HepG2 (cell line): Measurements from ENCODE around the gene ETS2. TPM values are rescaled to one million over a fixed set of nuclear protein-coding genes. Genes with fewer than 3 reads are reported as not detected.

ENCODE experiments used
- ATAC-seq: fragments of 200-7000 bp; cut with Tn5 transposase; 3 replicates; pipeline ENCODE4 v1.9.1; 2020; ENCODE audit warnings: mild to moderate bottlenecking, moderate library complexity
- BruUV-seq: library from RNA; stranded (reverse); fragments of 400-500 nt; replicated peaks from 2 replicates; lab custom pipeline; 2021; lab: Mats Ljungman, UMichigan
- CTCF ChIA-PET: fragments of 300-600 bp; formaldehyde crosslinking; extraction: SDS; loops from one replicate; lab custom pipeline; 2021; ENCODE audit warnings: low total read pairs, inconsistent platforms, low intra/inter-chr PET ratio; lab: Yijun Ruan, JAX
- POLR2A ChIA-PET: fragments of 350-600 bp; sonication (Branson Sonifier 250); formaldehyde crosslinking; loops from one replicate; lab custom pipeline; 2020; ENCODE audit warnings: antibody characterized with exemption, inconsistent platforms; lab: Yijun Ruan, JAX
- DNase-seq: peaks from one replicate; pipeline ENCODE4 v3.0.0-alpha.2; 2015; ENCODE audit warnings: low spot score
- FAIRE-seq: peaks from 3 replicates; lab custom pipeline; 2011; peaks lifted over from hg19 to GRCh38; lab: Jason Lieb, UNC
- H2AFZ ChIP-seq: one replicate; pipeline ENCODE4 v1.6.1; 2011; ENCODE audit warnings: low read length, inconsistent platforms
- H3K27ac ChIP-seq: fragments of 300-600 bp; 3 replicates; pipeline ENCODE4 v1.8.0; 2011; ENCODE audit warnings: mixed run types, mild to moderate bottlenecking, mixed read lengths, low read length, inconsistent platforms; ENCODE audit not compliant: insufficient read depth; ENCODE audit errors: extremely low read length
- H3K27me3 ChIP-seq, 2 experiments: fragments of 200-600 bp in 1 of 2; 2 replicates in 1 of 2; 3 replicates in 1 of 2; pipeline versions ENCODE4 v1.6.0 to v1.8.0; 2011; ENCODE audit warnings: low read length in 2 of 2, mild to moderate bottlenecking in 2 of 2, moderate library complexity in 2 of 2, inconsistent platforms in 1 of 2; ENCODE audit not compliant: insufficient read depth in 2 of 2, control insufficient read depth in 1 of 2
- H3K36me3 ChIP-seq, 2 experiments: fragments of 200-600 bp in 1 of 2; replicated peaks in 1 of 2; 2 replicates in 1 of 2; 3 replicates in 1 of 2; pipeline versions ENCODE4 v1.5.1 to v1.8.0; 2011; ENCODE audit warnings: low read length in 2 of 2, inconsistent platforms in 1 of 2; ENCODE audit not compliant: insufficient read depth in 2 of 2, control insufficient read depth in 1 of 2
- H3K4me1 ChIP-seq: 2 replicates; pipeline ENCODE4 v1.5.1; 2012; ENCODE audit warnings: low read length, inconsistent platforms; ENCODE audit not compliant: insufficient read depth
- H3K4me2 ChIP-seq: 2 replicates; pipeline ENCODE4 v1.6.0; 2011; ENCODE audit warnings: low read depth, low read length, inconsistent platforms
- H3K4me3 ChIP-seq, 3 experiments: fragments of 200-600 bp in 1 of 3; sonication (generic), shearing (Covaris generic) in 1 of 3; replicated peaks in 1 of 3; 2 replicates each; pipeline ENCODE4 v1.5.1; 2011 to 2016; ENCODE audit warnings: low read length in 3 of 3, inconsistent platforms in 2 of 3, low read depth in 2 of 3, mild to moderate bottlenecking in 2 of 3, control low read depth in 1 of 3, mixed read lengths in 1 of 3; ENCODE audit not compliant: insufficient read depth in 1 of 3
- H3K79me2 ChIP-seq: one replicate; pipeline ENCODE4 v1.6.1; 2011; ENCODE audit warnings: low read length, inconsistent platforms; ENCODE audit not compliant: insufficient read depth
- H3K9ac ChIP-seq: 2 replicates; pipeline ENCODE4 v1.6.0; 2011; ENCODE audit warnings: mild to moderate bottlenecking, low read depth, low read length, inconsistent platforms; ENCODE audit not compliant: insufficient read depth
- H3K9me3 ChIP-seq: 2 replicates; pipeline ENCODE4 v1.5.1; 2012; ENCODE audit warnings: mild to moderate bottlenecking, low read length
- H4K20me1 ChIP-seq: 2 replicates; pipeline ENCODE4 v1.6.0; 2011; ENCODE audit warnings: inconsistent platforms, mild to moderate bottlenecking, low read length, moderate library complexity; ENCODE audit not compliant: insufficient read depth
- MYNN ChIP-seq: sonication (generic); formaldehyde crosslinking; IDR thresholded peaks from 2 replicates; pipeline ENCODE4 v1.4.0; 2020; ENCODE audit warnings: mild to moderate bottlenecking, low read depth, missing genetic modification reagents
- PITX1 ChIP-seq: sonication (generic); formaldehyde crosslinking; IDR thresholded peaks from 2 replicates; pipeline ENCODE4 v1.5.1; 2020; ENCODE audit warnings: mild to moderate bottlenecking, missing genetic modification reagents
- RBFOX2 ChIP-seq: fragments of 200-400 bp; formaldehyde crosslinking; IDR thresholded peaks from 2 replicates; pipeline ENCODE4 v1.6.1; 2017; ENCODE audit warnings: low read depth, mild to moderate bottlenecking, low read length
- RBM22 ChIP-seq: fragments of 200-400 bp; formaldehyde crosslinking; optimal IDR thresholded peaks from 2 replicates; pipeline ENCODE3; 2017; ENCODE audit warnings: mild to moderate bottlenecking, low read length, moderate library complexity
- TCF12 ChIP-seq, 2 experiments: fragments of 450-650 bp in 1 of 2; sonication (generic) in 1 of 2; formaldehyde crosslinking in 1 of 2; IDR thresholded peaks; 2 replicates each; pipeline versions ENCODE4 v1.6.1 to v1.8.0; 2017 to 2022; ENCODE audit warnings: antibody characterized with exemption in 1 of 2, mild to moderate bottlenecking in 1 of 2, missing genetic modification reagents in 1 of 2, moderate library complexity in 1 of 2
- ZNF138 ChIP-seq: sonication (generic); formaldehyde crosslinking; IDR thresholded peaks from 2 replicates; pipeline ENCODE4 v1.5.0; 2020; ENCODE audit warnings: mild to moderate bottlenecking, low read depth, missing genetic modification reagents
- WGBS: methylation state at CpG from one replicate; pipeline ENCODE4 v1.1.6; 2017; ENCODE audit warnings: low lambda C conversion rate; 5-methylcytosine and 5-hydroxymethylcytosine counted together
- in situ Hi-C: cut with HindIII; loops from 2 replicates; pipeline ENCODE4 v1.10.0; 2017; ENCODE audit warnings: low pct_unique_long_range_greater_than_20kb; ENCODE audit not compliant: extremely low pct_ligation_motif_present
- intact Hi-C: fragments of 100-400 bp; cut with micrococcal nuclease; formaldehyde crosslinking; loops from one replicate; pipeline ENCODE4 v1.10.0; 2022; ENCODE audit not compliant: unreplicated experiment
- polyA plus RNA-seq, 8 experiments: library from polyadenylated mRNA; depleted of rRNA in 3 of 8; stranded (reverse) in 7 of 8; unstranded in 1 of 8; fragments of >200 nt; fragmentation: Illumina TruSeq in 4 of 8; extraction: Trizol in 4 of 8; gene quantifications; 2 replicates each; pipeline versions ENCODE4 v1.2.1 to v1.2.3, GENCODE V29; 2011 to 2016; ENCODE audit warnings: low read depth in 4 of 8, missing spikeins in 1 of 8, mixed read lengths in 1 of 8; ENCODE audit not compliant: insufficient read depth in 1 of 8
- total RNA-seq, 5 experiments: library from RNA; depleted of rRNA; stranded (reverse); fragments of >200 nt; fragmentation: Illumina TruSeq; extraction: Trizol; gene quantifications; 2 replicates each; pipeline ENCODE4 v1.2.3, GENCODE V29; 2016; ENCODE audit warnings: low read depth in 1 of 5
- TF ChIP-seq, protein P1 (sequence below): sonication (generic); formaldehyde crosslinking; IDR thresholded peaks from 2 replicates; pipeline ENCODE4 v1.5.0; 2020; ENCODE audit warnings: missing genetic modification reagents, mild to moderate bottlenecking, borderline replicate concordance

The ETS2 gene
- total and polyA plus RNA-seq, 2 of the 13 experiments (the other 11 are each of a cell fraction or from before 2014, with no cell fraction given): 24.6 to 64.4 TPM

DNA sequence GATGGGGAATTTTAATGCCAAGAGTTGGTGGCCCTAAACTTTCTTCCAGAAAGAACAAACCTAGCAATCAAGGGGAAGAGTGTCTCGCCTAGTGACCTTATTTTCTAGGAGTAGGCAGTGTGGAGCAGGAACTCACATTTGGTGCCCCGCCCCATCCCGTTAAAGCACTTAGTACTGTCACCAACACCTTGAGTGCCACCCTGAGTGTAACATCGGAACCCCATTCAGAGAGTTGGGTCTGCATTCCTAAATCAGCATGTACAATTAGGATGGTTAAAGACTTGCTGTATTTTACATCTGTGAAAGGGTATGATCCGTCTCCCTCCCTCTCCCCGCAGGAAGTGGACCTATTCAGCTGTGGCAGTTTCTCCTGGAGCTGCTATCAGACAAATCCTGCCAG lies 15.5 kb downstream of the ETS2 start:
- POLR2A ChIA-PET: interaction anchor here (1.2 to 2.4 kb wide), 3 partner anchors 11 to 33 kb away, joined by 3 to 5 read pairs (median 5); no protein-coding TSS in a partner anchor
- DNase-seq (no peak), FAIRE-seq (no peak), ATAC-seq (no peak)
- Histone ChIP-seq H3K36me3 (peaks cover 36 to 68% of the 10 kb centered on the region in 2 experiments), H3K4me3 (no peak overlapping the region), H3K4me1 (peaks cover 73% of the 10 kb centered on the region), H3K9me3 (peaks cover 6% of the 10 kb centered on the region), H3K9ac (no peak overlapping the region), H3K4me2 (no peak overlapping the region), H3K27me3 (no peaks in the 10 kb centered on the region), H3K27ac (peak overlapping the region; percentile 19), H3K79me2 (no peaks in the 10 kb centered on the region), H2AFZ (no peak overlapping the region), H4K20me1 (no peaks in the 10 kb centered on the region; the same call in 1 of the 2 replicates)
- 0 out of 2 replicates have a peak, but pooled peaks have one; percentile 12 for TF ChIP-seq RBFOX2
- TF ChIP-seq, protein P1, sequence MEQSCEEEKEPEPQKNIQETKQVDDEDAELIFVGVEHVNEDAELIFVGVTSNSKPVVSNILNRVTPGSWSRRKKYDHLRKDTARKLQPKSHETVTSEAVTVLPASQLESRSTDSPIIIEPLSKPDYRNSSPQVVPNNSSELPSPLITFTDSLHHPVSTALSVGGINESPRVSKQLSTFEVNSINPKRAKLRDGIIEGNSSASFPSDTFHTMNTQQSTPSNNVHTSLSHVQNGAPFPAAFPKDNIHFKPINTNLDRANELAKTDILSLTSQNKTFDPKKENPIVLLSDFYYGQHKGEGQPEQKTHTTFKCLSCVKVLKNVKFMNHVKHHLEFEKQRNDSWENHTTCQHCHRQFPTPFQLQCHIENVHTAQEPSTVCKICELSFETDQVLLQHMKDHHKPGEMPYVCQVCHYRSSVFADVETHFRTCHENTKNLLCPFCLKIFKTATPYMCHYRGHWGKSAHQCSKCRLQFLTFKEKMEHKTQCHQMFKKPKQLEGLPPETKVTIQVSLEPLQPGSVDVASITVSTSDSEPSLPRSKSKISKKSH (CRISPR knock-in tag): no peak
- TF ChIP-seq MYNN (CRISPR knock-in tag): no peak
- peak; percentile 63 for TF ChIP-seq RBM22
- TF ChIP-seq PITX1 (CRISPR knock-in tag): no peak
- no peak for TF ChIP-seq TCF12 (IDR thresholded peaks at IDR 0.05)
- no peak for TF ChIP-seq TCF12 (CRISPR knock-in tag; IDR thresholded peaks at IDR 0.05)
- TF ChIP-seq ZNF138 (CRISPR knock-in tag): no peak
- no TSS peak for BruUV-seq
- 95% methylated on average over 6 of the region's 6 CpGs for WGBS
- in situ Hi-C loops: no loop called here
- CTCF ChIA-PET: no interaction called here
- intact Hi-C loops: loop anchor here (5.0 kb wide), 2 partner anchors 34 to 316 kb away; no protein-coding TSS in a partner anchor
